ENCODE measurements around the gene PLEKHA3.

- TF ChIP-seq CTCF (conservative IDR thresholded peaks at IDR 0.05) (no peak), EZH2 (IDR thresholded peaks at IDR 0.05; ENCODE audit: low read depth) (no peak)
Measured at GRCh38 chr2:178527592-178527991, 47.3 kb downstream of the PLEKHA3 start.
